IMR-90 (cell line): ENCODE data around the gene ST14. TPM values are rescaled to one million over a fixed set of nuclear protein-coding genes. Genes with fewer than 3 reads are reported as not detected.

Experiments
- ATAC-seq: fragments of 200-7000 bp; cut with Tn5 transposase; 2 replicates; pipeline ENCODE4 v1.9.1; 2020; ENCODE audit warnings: low read depth, mild to moderate bottlenecking, moderate library complexity
- BruUV-seq: library from RNA; stranded (reverse); fragments of 400-500 nt; replicated peaks from 2 replicates; lab custom pipeline; 2021; lab: Mats Ljungman, UMichigan
- CTCF ChIA-PET: fragments of 300-600 bp; formaldehyde crosslinking; extraction: SDS; loops from one replicate; lab custom pipeline; 2021; ENCODE audit warnings: antibody characterized with exemption; lab: Yijun Ruan, JAX
- POLR2A ChIA-PET: fragments of 300-600 bp; sonication (Branson Sonifier 250); formaldehyde crosslinking; loops from one replicate; lab custom pipeline; 2022; ENCODE audit warnings: antibody characterized with exemption; ENCODE audit not compliant: unreplicated experiment; lab: Charles Lee
- DNase-seq: peaks from one replicate; pipeline ENCODE4 v3.0.0; 2013
- H2AFZ ChIP-seq: replicated peaks from 2 replicates; pipeline ENCODE3; 2013; ENCODE audit warnings: low read length, mild to moderate bottlenecking; ENCODE audit not compliant: poor library complexity
- H2AK5ac ChIP-seq: 2 replicates; pipeline ENCODE4 v1.6.1; 2013; ENCODE audit warnings: low read depth, low read length, inconsistent platforms
- H2AK9ac ChIP-seq: replicated peaks from 2 replicates; pipeline ENCODE3; 2013; ENCODE audit warnings: mild to moderate bottlenecking, low read depth, low read length, moderate library complexity; ENCODE audit not compliant: poor library complexity
- H2BK120ac ChIP-seq: 2 replicates; pipeline ENCODE4 v1.6.1; 2013; ENCODE audit warnings: low read depth, low read length, inconsistent platforms
- H2BK15ac ChIP-seq: 3 replicates; pipeline ENCODE4 v1.6.1; 2013; ENCODE audit warnings: low read depth, low read length, inconsistent platforms
- H2BK20ac ChIP-seq: 2 replicates; pipeline ENCODE4 v1.6.1; 2013; ENCODE audit warnings: low read depth, mild to moderate bottlenecking, inconsistent platforms, low read length, moderate library complexity
- H2BK5ac ChIP-seq: 2 replicates; pipeline ENCODE4 v1.6.1; 2013; ENCODE audit warnings: mild to moderate bottlenecking, low read depth, low read length, inconsistent platforms; ENCODE audit not compliant: poor library complexity, severe bottlenecking
- H3K14ac ChIP-seq: replicated peaks from 2 replicates; pipeline ENCODE4 v1.6.1; 2013; ENCODE audit warnings: low read depth, low read length, inconsistent platforms
- H3K18ac ChIP-seq: 2 replicates; pipeline ENCODE4 v1.6.1; 2013; ENCODE audit warnings: low read depth, low read length, control low read depth
- H3K23ac ChIP-seq: 2 replicates; pipeline ENCODE4 v1.6.1; 2013; ENCODE audit warnings: low read depth, low read length, inconsistent platforms
- H3K27ac ChIP-seq: 2 replicates; pipeline ENCODE4 v1.5.1; 2013; ENCODE audit warnings: mild to moderate bottlenecking, control low read depth, low read length; ENCODE audit not compliant: insufficient read depth
- H3K27me3 ChIP-seq: 2 replicates; pipeline ENCODE4 v1.6.1; 2013; ENCODE audit warnings: low read length; ENCODE audit not compliant: control insufficient read depth, insufficient read depth
- H3K36me3 ChIP-seq: 2 replicates; pipeline ENCODE4 v1.6.1; 2013; ENCODE audit warnings: low read length, mixed read lengths; ENCODE audit not compliant: control insufficient read depth, insufficient read depth
- H3K4ac ChIP-seq: 2 replicates; pipeline ENCODE4 v1.6.1; 2013; ENCODE audit warnings: low read depth, low read length, inconsistent platforms
- H3K4me1 ChIP-seq: 2 replicates; pipeline ENCODE4 v1.6.1; 2013; ENCODE audit warnings: low read length, mixed read lengths; ENCODE audit not compliant: control insufficient read depth, insufficient read depth
- H3K4me2 ChIP-seq: 2 replicates; pipeline ENCODE4 v1.6.1; 2013; ENCODE audit warnings: low read depth, mild to moderate bottlenecking, control low read depth, low read length, moderate library complexity
- H3K4me3 ChIP-seq: 2 replicates; pipeline ENCODE4 v1.5.1; 2013; ENCODE audit warnings: low read depth, mild to moderate bottlenecking, control low read depth, low read length, moderate library complexity; ENCODE audit not compliant: insufficient read depth
- H3K56ac ChIP-seq: 2 replicates; pipeline ENCODE4 v1.6.1; 2013; ENCODE audit warnings: low read length, inconsistent platforms; ENCODE audit not compliant: insufficient read depth; ENCODE audit errors: extremely low read depth
- H3K79me1 ChIP-seq, 2 experiments: 2 replicates each; pipeline ENCODE4 v1.6.1; 2013; ENCODE audit warnings: low read length in 2 of 2, inconsistent platforms in 1 of 2, low read depth in 1 of 2
- H3K9ac ChIP-seq: 2 replicates; pipeline ENCODE4 v1.6.1; 2013; ENCODE audit warnings: low read depth, low read length, control low read depth
- H3K9me1 ChIP-seq: 2 replicates; pipeline ENCODE4 v1.6.1; 2013; ENCODE audit warnings: low read length, inconsistent platforms; ENCODE audit not compliant: insufficient read depth
- H3K9me3 ChIP-seq: 2 replicates; pipeline ENCODE4 v1.6.1; 2013; ENCODE audit warnings: low read length; ENCODE audit not compliant: control insufficient read depth, insufficient read depth
- H4K20me1 ChIP-seq: 2 replicates; pipeline ENCODE4 v1.6.1; 2013; ENCODE audit warnings: low read length, inconsistent platforms; ENCODE audit not compliant: insufficient read depth
- H4K5ac ChIP-seq: 2 replicates; pipeline ENCODE4 v1.6.1; 2013; ENCODE audit warnings: mild to moderate bottlenecking, low read depth, low read length, control low read depth
- H4K8ac ChIP-seq, 2 experiments: 2 replicates each; pipeline ENCODE4 v1.6.1; 2013; ENCODE audit warnings: low read depth in 2 of 2, low read length in 2 of 2, control low read depth in 1 of 2, inconsistent platforms in 1 of 2
- H4K91ac ChIP-seq: 2 replicates; pipeline ENCODE4 v1.6.1; 2013; ENCODE audit warnings: low read depth, low read length, inconsistent platforms; ENCODE audit not compliant: insufficient read depth
- BHLHE40 ChIP-seq: fragments of 150-350 bp; IDR thresholded peaks from 2 replicates; pipeline ENCODE4 v1.6.1; 2016; ENCODE audit warnings: mild to moderate bottlenecking, low read depth, low read length
- CHD1 ChIP-seq: IDR thresholded peaks from 2 replicates; pipeline ENCODE4 v1.6.1; 2012; ENCODE audit warnings: low read depth, low read length, improper control_type of control experiment
- ELK1 ChIP-seq: fragments of 150-350 bp; IDR thresholded peaks from 2 replicates; pipeline ENCODE4 v1.6.1; 2016; ENCODE audit warnings: low read depth, mild to moderate bottlenecking, low read length, moderate library complexity, borderline replicate concordance
- MXI1 ChIP-seq: IDR thresholded peaks from 2 replicates; pipeline ENCODE4 v1.6.1; 2012; ENCODE audit warnings: low read depth, mild to moderate bottlenecking, low read length, moderate library complexity, borderline replicate concordance
- NFE2L2 ChIP-seq: fragments of 150-350 bp; IDR thresholded peaks from 2 replicates; pipeline ENCODE4 v1.6.1; 2016; ENCODE audit warnings: low read depth, mild to moderate bottlenecking, low read length
- POLR2A ChIP-seq: IDR thresholded peaks from 2 replicates; pipeline ENCODE4 v1.6.1; 2012; ENCODE audit warnings: mild to moderate bottlenecking, low read depth, low read length
- RCOR1 ChIP-seq: IDR thresholded peaks from 2 replicates; pipeline ENCODE4 v1.6.1; 2012; ENCODE audit warnings: mild to moderate bottlenecking, low read length, improper control_type of control experiment; ENCODE audit not compliant: insufficient replicate concordance
- RFX5 ChIP-seq: IDR thresholded peaks from 2 replicates; pipeline ENCODE4 v1.8.0; 2012; ENCODE audit warnings: low read depth, mild to moderate bottlenecking, low read length, moderate library complexity
- USF2 ChIP-seq: fragments of 150-350 bp; IDR thresholded peaks from 2 replicates; pipeline ENCODE4 v1.6.1; 2017; ENCODE audit warnings: mild to moderate bottlenecking, antibody characterized with exemption, low read length, low read depth
- WGBS, 2 experiments: methylation state at CpG; one replicate each; pipeline versions ENCODE4 v1.1.5 to v1.1.7; 2013; ENCODE audit warnings: missing lambda C conversion rate in 2 of 2; ENCODE audit not compliant: insufficient read length in 1 of 2; ENCODE audit errors: extremely low coverage in 2 of 2; 5-methylcytosine and 5-hydroxymethylcytosine counted together
- dilution Hi-C: fragments of 300-500 bp; cut with HindIII; formaldehyde crosslinking; loops from one replicate; pipeline ENCODE4 v1.14.3; 2018; ENCODE audit warnings: low sequenced_read_pairs; ENCODE audit not compliant: unreplicated experiment
- in situ Hi-C: fragments of 300-500 bp; cut with MboI; formaldehyde crosslinking; loops from 3 replicates; pipeline ENCODE4 v1.14.3; 2019; ENCODE audit warnings: low sequenced_read_pairs, inconsistent platforms, mixed read lengths
- intact Hi-C: fragments of 100-400 bp; cut with micrococcal nuclease; formaldehyde crosslinking; loops from 2 replicates; pipeline ENCODE4 v1.10.0; 2022
- polyA plus RNA-seq, 3 experiments: library from polyadenylated mRNA; depleted of rRNA; stranded (reverse); fragments of >200 nt; gene quantifications; 2 replicates each; pipeline ENCODE4 v1.2.3, GENCODE V29; 2012; ENCODE audit warnings: low replicate concordance in 1 of 3
- total RNA-seq: library from RNA; depleted of rRNA; stranded (reverse); fragments of >200 nt; gene quantifications from 2 replicates; pipeline ENCODE4 v1.2.3, GENCODE V29; 2012

ST14 gene
- total and polyA plus RNA-seq, 2 of the 4 experiments (the other 2 are of a cell fraction) = not detected

- Histone ChIP-seq H3K27me3 (peaks cover 40% of the 10 kb centered on the region), H3K36me3 (no peaks in the 10 kb centered on the region), H3K27ac (no peak overlapping the region), H3K4me2 (no peak overlapping the region), H2AK5ac (no peak overlapping the region), H4K8ac (no peak overlapping the region), H3K14ac (no peak overlapping the region), H3K79me1 (no peaks in the 10 kb centered on the region), H2BK15ac (no peak overlapping the region), H2AFZ (no peak overlapping the region), H2BK5ac (no peak overlapping the region), H2AK9ac (no peak overlapping the region), H3K18ac (no peak overlapping the region), H3K4me1 (no peaks in the 10 kb centered on the region), H3K9ac (no peak overlapping the region), H4K20me1 (no peaks in the 10 kb centered on the region), H4K91ac (no peak overlapping the region), H3K9me1 (no peaks in the 10 kb centered on the region), H2BK20ac (no peak overlapping the region), H3K9me3 (no peaks in the 10 kb centered on the region), H4K5ac (no peak overlapping the region), H3K23ac (no peak overlapping the region), H3K56ac (no peak overlapping the region), H3K4ac (no peak overlapping the region), H2BK120ac (no peak overlapping the region), H3K4me3 (no peak overlapping the region)
- in situ Hi-C loops (loop anchor here (5.0 to 25.0 kb wide), 4 partner anchors 177 to 685 kb away; partner anchors contain the start of gene ADAMTS8), intact Hi-C loops (loop anchor here (5.0 to 10.0 kb wide), 3 partner anchors 172 to 682 kb away; no protein-coding TSS in a partner anchor), dilution Hi-C loops (no loop called here)
- ChIA-PET POLR2A (no interaction called here), CTCF (interaction anchor here (1.1 kb wide), 1 partner anchor 652 kb away, joined by 4 read pairs; no protein-coding TSS in a partner anchor)
- no peak for TF ChIP-seq BHLHE40
- TF ChIP-seq RCOR1 = no peak
- TF ChIP-seq USF2 = no peak
- no peak for TF ChIP-seq MXI1
- TF ChIP-seq ELK1 = no peak
- no peak for TF ChIP-seq RFX5
- TF ChIP-seq NFE2L2 = no peak
- TF ChIP-seq POLR2A = no peak
- TF ChIP-seq CHD1 = no peak
- BruUV-seq = no TSS peak
- ATAC-seq (no peak), DNase-seq (no peak)
- 93% methylated on average over 3 of the region's 23 CpGs; no CpG with 5 or more reads in 1 of the 2 experiments for WGBS, 2 experiments
Measured at GRCh38 chr11:130209954-130210854, 50.6 kb downstream of the ST14 start.
